HCT116 (cell line): ENCODE results near the gene PPP1R12C. TPM values are rescaled to one million over a fixed set of nuclear protein-coding genes. Genes with fewer than 3 reads are reported as not detected.

Experiments used
- ATAC-seq: fragments of 200-7000 bp; cut with Tn5 transposase; 2 replicates; pipeline ENCODE4 v1.9.1; 2020; ENCODE audit warnings: mild to moderate bottlenecking, moderate library complexity
- BruUV-seq: library from RNA; stranded (reverse); fragments of 400-500 nt; replicated peaks from 2 replicates; lab custom pipeline; 2021; lab: Mats Ljungman, UMichigan
- CTCF ChIA-PET: fragments of 300-600 bp; sonication (Branson Sonifier 250); formaldehyde crosslinking; loops from one replicate; lab custom pipeline; 2021; ENCODE audit warnings: antibody characterized with exemption; lab: Charles Lee
- POLR2A ChIA-PET: fragments of 300-600, 350-600 bp; sonication (Branson Sonifier 250); formaldehyde crosslinking; loops from one replicate; lab custom pipeline; 2021; ENCODE audit warnings: antibody characterized with exemption; lab: Charles Lee
- RAD21 ChIA-PET, 2 experiments: fragments of 300-600 bp; sonication (Branson Sonifier 250); formaldehyde crosslinking; loops; one replicate each; lab custom pipeline; 2023; ENCODE audit warnings: low total read pairs in 2 of 2; ENCODE audit not compliant: uncharacterized antibody in 2 of 2, unreplicated experiment in 2 of 2, low non-redundant PET in 1 of 2; lab: Charles Lee
- DNase-seq: peaks from one replicate; pipeline ENCODE4 v3.0.0-alpha.2; 2010; ENCODE audit warnings: low read depth, low spot score
- H2AFZ ChIP-seq: fragments of 200-600 bp; shearing (Covaris generic), sonication (generic); 2 replicates; pipeline ENCODE4 v1.6.1; 2017; ENCODE audit warnings: low read depth, mixed run types, mixed read lengths, antibody characterized with exemption, low read length; ENCODE audit not compliant: poor library complexity, severe bottlenecking
- H3K27ac ChIP-seq: 2 replicates; pipeline ENCODE4 v1.5.1; 2012; ENCODE audit warnings: low read depth, low read length
- H3K27me3 ChIP-seq: fragments of 200-600 bp; sonication (generic); 2 replicates; pipeline ENCODE4 v1.6.1; 2016; ENCODE audit warnings: mixed run types, low read length, mixed read lengths; ENCODE audit not compliant: insufficient read depth
- H3K36me3 ChIP-seq, 2 experiments: fragments of 200-500 bp in 1 of 2; fragments of 200-600 bp in 1 of 2; sonication (Bioruptor generic) in 1 of 2; sonication (generic) in 1 of 2; 2 replicates each; pipeline versions ENCODE4 v1.5.1 to v1.6.1; 2014 to 2016; ENCODE audit warnings: low read length in 2 of 2, inconsistent platforms in 1 of 2, mixed read lengths in 1 of 2, mixed run types in 1 of 2; ENCODE audit not compliant: insufficient read depth in 2 of 2, control insufficient read depth in 1 of 2
- H3K4me1 ChIP-seq, 2 experiments: fragments of 200-600 bp in 1 of 2; sonication (generic) in 1 of 2; 2 replicates each; pipeline versions ENCODE4 v1.5.1 to v1.6.1; 2012 to 2017; ENCODE audit warnings: low read length in 2 of 2, inconsistent platforms in 1 of 2, mild to moderate bottlenecking in 1 of 2, mixed read lengths in 1 of 2, mixed run types in 1 of 2, moderate library complexity in 1 of 2; ENCODE audit not compliant: insufficient read depth in 2 of 2, control insufficient read depth in 1 of 2
- H3K4me2 ChIP-seq: fragments of 200-600 bp; sonication (generic); 2 replicates; pipeline ENCODE4 v1.6.1; 2017; ENCODE audit warnings: mixed run types, low read length, mixed read lengths
- H3K4me3 ChIP-seq, 2 experiments: fragments of 200-600 bp in 1 of 2; sonication (generic) in 1 of 2; replicated peaks in 1 of 2; 2 replicates each; pipeline ENCODE4 v1.5.1; 2011 to 2016; ENCODE audit warnings: low read length in 2 of 2, control low read depth in 1 of 2, low read depth in 1 of 2, mild to moderate bottlenecking in 1 of 2, mixed read lengths in 1 of 2, mixed run types in 1 of 2
- H3K79me2 ChIP-seq: fragments of 200-600 bp; sonication (generic); 2 replicates; pipeline ENCODE4 v1.6.1; 2017; ENCODE audit warnings: mild to moderate bottlenecking, mixed run types, low read length, moderate library complexity, mixed read lengths; ENCODE audit not compliant: insufficient read depth
- H3K9ac ChIP-seq: fragments of 200-600 bp; sonication (generic); 2 replicates; pipeline ENCODE4 v1.6.1; 2016; ENCODE audit warnings: low read length, mixed read lengths
- H3K9me2 ChIP-seq: fragments of 200-600 bp; sonication (generic), shearing (Covaris generic); 2 replicates; pipeline ENCODE4 v1.6.1; 2017; ENCODE audit warnings: mixed run types, mild to moderate bottlenecking, moderate library complexity; ENCODE audit not compliant: insufficient read depth
- H3K9me3 ChIP-seq, 2 experiments: fragments of 200-500 bp in 1 of 2; fragments of 200-600 bp in 1 of 2; sonication (Bioruptor generic) in 1 of 2; sonication (generic) in 1 of 2; 2 replicates each; pipeline ENCODE4 v1.6.1; 2014 to 2017; ENCODE audit warnings: low read length in 2 of 2, mixed read lengths in 2 of 2, inconsistent platforms in 1 of 2, low read depth in 1 of 2, mild to moderate bottlenecking in 1 of 2, mixed run types in 1 of 2, moderate library complexity in 1 of 2; ENCODE audit not compliant: control insufficient read depth in 1 of 2, insufficient read depth in 1 of 2
- H4K20me1 ChIP-seq: fragments of 200-600 bp; sonication (generic), shearing (Covaris generic); 2 replicates; pipeline ENCODE4 v1.6.1; 2017; ENCODE audit warnings: mixed run types, mild to moderate bottlenecking, moderate library complexity; ENCODE audit not compliant: insufficient read depth
- CBX3 ChIP-seq: IDR thresholded peaks from 2 replicates; pipeline ENCODE4 v1.6.1; 2012; ENCODE audit warnings: low read depth
- CEBPB ChIP-seq: IDR thresholded peaks from 2 replicates; pipeline ENCODE4 v1.6.1; 2012; ENCODE audit warnings: low read depth
- ELF1 ChIP-seq: IDR thresholded peaks from 2 replicates; pipeline ENCODE4 v1.6.1; 2012; ENCODE audit warnings: low read depth, borderline replicate concordance
- EZH2 ChIP-seq: fragments of 200-600 bp; sonication (generic); IDR thresholded peaks from 2 replicates; pipeline ENCODE4 v1.6.1; 2017; ENCODE audit warnings: antibody characterized with exemption, mixed run types
- FOSL1 ChIP-seq: IDR thresholded peaks from 2 replicates; pipeline ENCODE4 v1.6.1; 2012; ENCODE audit warnings: low read depth
- JUND ChIP-seq: IDR thresholded peaks from 2 replicates; pipeline ENCODE4 v1.6.1; 2012
- MAX ChIP-seq: IDR thresholded peaks from 2 replicates; pipeline ENCODE4 v1.6.1; 2012
- POLR2A ChIP-seq: IDR thresholded peaks from 2 replicates; pipeline ENCODE4 v1.7.0; 2011; ENCODE audit warnings: borderline replicate concordance; ENCODE audit not compliant: insufficient read depth, insufficient read length; ENCODE audit errors: extremely low read depth
- POLR2AphosphoS5 ChIP-seq: IDR thresholded peaks from 2 replicates; pipeline ENCODE4 v1.6.1; 2011; ENCODE audit warnings: mild to moderate bottlenecking, low read depth, low read length, moderate library complexity
- RAD21 ChIP-seq: IDR thresholded peaks from 2 replicates; pipeline ENCODE4 v1.6.1; 2012; ENCODE audit warnings: low read depth, mild to moderate bottlenecking
- REST ChIP-seq: IDR thresholded peaks from 2 replicates; pipeline ENCODE4 v1.6.1; 2012; ENCODE audit warnings: low read depth
- SIN3A ChIP-seq: IDR thresholded peaks from 2 replicates; pipeline ENCODE4 v1.6.1; 2012; ENCODE audit warnings: low read depth
- SP1 ChIP-seq: IDR thresholded peaks from 2 replicates; pipeline ENCODE4 v1.6.1; 2012; ENCODE audit warnings: low read depth
- SRF ChIP-seq: IDR thresholded peaks from 2 replicates; pipeline ENCODE4 v1.6.1; 2012; ENCODE audit warnings: low read depth
- TCF7L2 ChIP-seq: IDR thresholded peaks from 2 replicates; pipeline ENCODE4 v1.7.0; 2011; ENCODE audit warnings: borderline replicate concordance, inconsistent platforms; ENCODE audit not compliant: insufficient read depth, insufficient read length; ENCODE audit errors: extremely low read depth
- YY1 ChIP-seq: IDR thresholded peaks from 2 replicates; pipeline ENCODE4 v1.6.1; 2011; ENCODE audit warnings: low read length, low read depth, moderate library complexity, mild to moderate bottlenecking; ENCODE audit not compliant: insufficient replicate concordance; ENCODE audit errors: extremely low read depth
- ZBTB33 ChIP-seq: IDR thresholded peaks from 2 replicates; pipeline ENCODE4 v1.6.1; 2011; ENCODE audit warnings: mild to moderate bottlenecking, low read length, moderate library complexity; ENCODE audit not compliant: insufficient replicate concordance; ENCODE audit errors: extremely low read depth
- ZFX ChIP-seq: fragments of 450-650 bp; IDR thresholded peaks from 2 replicates; pipeline ENCODE4 v1.6.1; 2017
- ZNF274 ChIP-seq: fragments of 200-500 bp; sonication (Bioruptor generic); IDR thresholded peaks from 2 replicates; pipeline ENCODE4 v1.6.1; 2014; ENCODE audit warnings: mild to moderate bottlenecking, low read depth, low read length, inconsistent platforms
- intact Hi-C: fragments of 100-400 bp; cut with micrococcal nuclease; formaldehyde crosslinking; loops from 2 replicates; pipeline ENCODE4 v1.10.0; 2022
- total RNA-seq: library from RNA; stranded (reverse); gene quantifications from one replicate; pipeline ENCODE4 v1.2.1, GENCODE V29; 2021; ENCODE audit not compliant: unreplicated experiment
- TF ChIP-seq, protein P1 (sequence below), 3 experiments: fragments of 200-600 bp in 1 of 3; sonication (generic) in 1 of 3; IDR thresholded peaks in 2 of 3; conservative IDR thresholded peaks in 1 of 3; 2 replicates each; pipeline ENCODE4 v1.5.1; 2012 to 2017; ENCODE audit warnings: low read depth in 2 of 3, low read length in 2 of 3, antibody characterized with exemption in 1 of 3, borderline replicate concordance in 1 of 3, control low read depth in 1 of 3, mild to moderate bottlenecking in 1 of 3, mixed read lengths in 1 of 3, mixed run types in 1 of 3, moderate library complexity in 1 of 3; ENCODE audit not compliant: insufficient read depth in 1 of 3

PPP1R12C gene
- total RNA-seq, 1 experiment from 2014 or later, result 83.2 TPM

GRCh38 chr19:55119053-55119452, 1.6 kb upstream of the PPP1R12C start:
- TF ChIP-seq CBX3, result no peak
- no peak for TF ChIP-seq SRF
- TF ChIP-seq SP1, result no peak
- no peak for TF ChIP-seq CEBPB
- no peak for TF ChIP-seq FOSL1
- TF ChIP-seq YY1, result no peak
- TF ChIP-seq EZH2, result no peak
- no peak for TF ChIP-seq POLR2A
- TF ChIP-seq ELF1, result no peak
- no peak for TF ChIP-seq MAX
- no peak for TF ChIP-seq JUND
- TF ChIP-seq, protein P1, sequence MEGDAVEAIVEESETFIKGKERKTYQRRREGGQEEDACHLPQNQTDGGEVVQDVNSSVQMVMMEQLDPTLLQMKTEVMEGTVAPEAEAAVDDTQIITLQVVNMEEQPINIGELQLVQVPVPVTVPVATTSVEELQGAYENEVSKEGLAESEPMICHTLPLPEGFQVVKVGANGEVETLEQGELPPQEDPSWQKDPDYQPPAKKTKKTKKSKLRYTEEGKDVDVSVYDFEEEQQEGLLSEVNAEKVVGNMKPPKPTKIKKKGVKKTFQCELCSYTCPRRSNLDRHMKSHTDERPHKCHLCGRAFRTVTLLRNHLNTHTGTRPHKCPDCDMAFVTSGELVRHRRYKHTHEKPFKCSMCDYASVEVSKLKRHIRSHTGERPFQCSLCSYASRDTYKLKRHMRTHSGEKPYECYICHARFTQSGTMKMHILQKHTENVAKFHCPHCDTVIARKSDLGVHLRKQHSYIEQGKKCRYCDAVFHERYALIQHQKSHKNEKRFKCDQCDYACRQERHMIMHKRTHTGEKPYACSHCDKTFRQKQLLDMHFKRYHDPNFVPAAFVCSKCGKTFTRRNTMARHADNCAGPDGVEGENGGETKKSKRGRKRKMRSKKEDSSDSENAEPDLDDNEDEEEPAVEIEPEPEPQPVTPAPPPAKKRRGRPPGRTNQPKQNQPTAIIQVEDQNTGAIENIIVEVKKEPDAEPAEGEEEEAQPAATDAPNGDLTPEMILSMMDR (IDR thresholded peaks at IDR 0.05 in 2 of 3, conservative IDR thresholded peaks at IDR 0.05 in 1 of 3; ENCODE audit: borderline replicate concordance in 1 of 3, insufficient read depth in 1 of 3, low read depth in 2 of 3, low read length in 2 of 3), result no peak
- no peak for TF ChIP-seq ZNF274
- no peak for TF ChIP-seq ZFX
- TF ChIP-seq RAD21, result no peak
- TF ChIP-seq POLR2AphosphoS5, result no peak
- no peak for TF ChIP-seq ZBTB33
- no peak for TF ChIP-seq SIN3A
- no peak for TF ChIP-seq TCF7L2
- TF ChIP-seq REST, result no peak
- H3K27ac ChIP-seq, result peak overlapping the region; percentile 64
- H3K9ac ChIP-seq, result no peak overlapping the region

More at GRCh38 chr19:55119053-55119452, 1.6 kb upstream of the PPP1R12C start:
- Histone ChIP-seq H3K36me3 (no peaks in the 10 kb centered on the region; a peak in 1 of 4 replicates), H3K4me3 (no peak overlapping the region), H3K9me3 (no peaks in the 10 kb centered on the region), H2AFZ (no peak overlapping the region), H3K9me2 (no peaks in the 10 kb centered on the region), H4K20me1 (no peaks in the 10 kb centered on the region), H3K4me1 (peaks cover 12 to 25% of the 10 kb centered on the region in 2 experiments), H3K79me2 (peaks cover 31% of the 10 kb centered on the region), H3K27me3 (no peaks in the 10 kb centered on the region), H3K4me2 (peak overlapping the region; percentile 75)
- POLR2A ChIA-PET, result no interaction called here
- CTCF ChIA-PET, result no interaction called here
- no peak for ATAC-seq
- no TSS peak for BruUV-seq
- DNase-seq, result no peak
- RAD21 ChIA-PET, result no interaction called here
- intact Hi-C loops, result no loop called here
